Motor neuron (in vitro differentiated cells): ENCODE data around the gene AFM. TPM values are rescaled to one million over a fixed set of nuclear protein-coding genes. Genes with fewer than 3 reads are reported as not detected.
"Not testable (repeated sequence)": the region's sequence is repeated elsewhere in the genome, so short reads cannot be mapped to it uniquely, and the experiment has no call there.

Experiments used
- ATAC-seq, 8 experiments: fragments of 200-7000 bp; cut with Tn5 transposase; replicated peaks in 6 of 8; 2 replicates each; pipeline ENCODE4 v1.8.0; 2021; ENCODE audit warnings: mild to moderate bottlenecking in 8 of 8, moderate library complexity in 8 of 8
- H3K27ac ChIP-seq, 2 donors: fragments of 250-450 bp; sonication (Bioruptor Pico); 2 replicates each; pipeline ENCODE4 v1.9.0; 2021; ENCODE audit warnings: antibody characterized with exemption in 2 of 2, mild to moderate bottlenecking in 2 of 2, moderate library complexity in 1 of 2
- H3K4me1 ChIP-seq, 2 donors: fragments of 250-450 bp; sonication (Bioruptor Pico); replicated peaks in 1 of 2; 2 replicates each; pipeline ENCODE4 v1.6.1; 2021; ENCODE audit warnings: antibody characterized with exemption in 2 of 2, mild to moderate bottlenecking in 2 of 2, moderate library complexity in 1 of 2
- H3K4me3 ChIP-seq, 5 donors: fragments of 250-450 bp; sonication (Bioruptor Pico); 2 replicates each; pipeline ENCODE4 v1.9.0; 2021; ENCODE audit warnings: antibody characterized with exemption in 5 of 5, mild to moderate bottlenecking in 5 of 5, moderate library complexity in 4 of 5
- WGBS, 10 experiments: fragments of 450-650 bp; shearing (Covaris generic); methylation state at CpG; one replicate each; pipeline ENCODE4 v1.0.0; 2022; 5-methylcytosine and 5-hydroxymethylcytosine counted together
- in situ Hi-C, 9 experiments: fragments of 400-800 bp; cut with MboI; loops; one replicate each; pipeline ENCODE4 v1.15.0; 2021; ENCODE audit warnings: low sequenced_read_pairs in 9 of 9, low pct_unique_long_range_greater_than_20kb in 2 of 9; ENCODE audit not compliant: unreplicated experiment in 9 of 9
- total RNA-seq, 8 experiments: library from RNA; unstranded; fragments of 300-600 nt; gene quantifications; 2 replicates each; pipeline versions ENCODE4 v1.2.3 to v1.2.4, GENCODE V29; 2022

Gene AFM
- total RNA-seq, 8 experiments from 2014 or later, result not detected

GRCh38 chr4:73539386-73539785 is 57.8 kb downstream of the AFM start:
- no peaks in the 10 kb centered on the region for H3K4me1 ChIP-seq
- WGBS, 10 experiments, result 0 to 96% (median 67%) methylated on average over 1 to 4 of the region's 4 CpGs; no CpG with 5 or more reads in 1 of the 10 experiments
- in situ Hi-C loops, result no loop called here

GRCh38 chr4:73540826-73541225 is 59.3 kb downstream of the AFM start:
- ATAC-seq, result no peak
- Histone ChIP-seq H3K4me1 (no peaks in the 10 kb centered on the region), H3K4me3 (no peak overlapping the region), H3K27ac (no peak overlapping the region)
- 0 to 100% (median 73%) methylated on average over 1 to 3 of the region's 3 CpGs; no CpG with 5 or more reads in 1 of the 10 experiments for WGBS, 10 experiments
- in situ Hi-C loops, result no loop called here

More at GRCh38 chr4:73539386-73539785, 57.8 kb downstream of the AFM start:
- H3K4me3 ChIP-seq, result no peak overlapping the region
- no peak for ATAC-seq
- H3K27ac ChIP-seq, result no peak overlapping the region

GRCh38 chr4:73541251-73541650 is 59.7 kb downstream of the AFM start:
- Histone ChIP-seq H3K27ac (no peak overlapping the region), H3K4me1 (no peaks in the 10 kb centered on the region), H3K4me3 (no peak overlapping the region)
- 0 to 80% (median 62%) methylated on average over 1 to 3 of the region's 3 CpGs; no CpG with 5 or more reads in 1 of the 10 experiments for WGBS, 10 experiments
- ATAC-seq, result no peak
- in situ Hi-C loops, result no loop called here

GRCh38 chr4:73544620-73545019 is 63.1 kb downstream of the AFM start:
- in situ Hi-C loops, result no loop called here
- WGBS, 10 experiments, result 80 to 100% (median 100%) methylated on average over 1 of the region's 2 CpGs; no CpG with 5 or more reads in 7 of the 10 experiments

GRCh38 chr4:73550865-73551264 is 69.3 kb downstream of the AFM start:
- in situ Hi-C loops, H3K4me1 ChIP-seq, H3K27ac ChIP-seq, ATAC-seq, H3K4me3 ChIP-seq: not testable (repeated sequence)
- no CpG with 5 or more reads among the region's 11 CpGs for WGBS, 10 experiments

More at GRCh38 chr4:73544620-73545019, 63.1 kb downstream of the AFM start:
- no peak overlapping the region for H3K27ac ChIP-seq
- no peak overlapping the region for H3K4me3 ChIP-seq
- ATAC-seq, result no peak
- H3K4me1 ChIP-seq, result no peaks in the 10 kb centered on the region

Other genes starting within 250 kb of the AFM start
- 10 to 100 TPM; 43.2 to 89.0 (median 62.0) TPM for gene ANKRD17, start 222.9 kb upstream of the AFM start, total RNA-seq
- gene ALB, start 77.5 kb upstream of the AFM start, total RNA-seq, result 1 to 10 TPM in 1 of 8 experiments, under 1 TPM in 4, not detected in 3; 0.50 to 1.8 (median 0.54) TPM
- gene AFP, start 45.5 kb upstream of the AFM start, total RNA-seq, result 1 to 10 TPM in 2 of 8 experiments, under 1 TPM in 2, not detected in 4; 0.33 to 3.4 (median 1.3) TPM
- gene RASSF6, start 138.7 kb downstream of the AFM start, total RNA-seq, result under 1 TPM in 6 of 8 experiments, not detected in 2; under 0.01 to 0.71 (median 0.25) TPM